Measurements from ENCODE around the gene HNRNPA0.

Gene HNRNPA0

GRCh38 chr5:137716337-137716736 is 37.8 kb downstream of the HNRNPA0 start:
- DNase-seq: no peak

- DNase-seq: no peak
These were observed 38.7 kb downstream of the HNRNPA0 start for GRCh38 chr5:137715456-137715855.

GRCh38 chr5:137714946-137715345 is 39.2 kb downstream of the HNRNPA0 start:
- no peak for DNase-seq

- no peak for DNase-seq
These were observed 39.7 kb downstream of the HNRNPA0 start for GRCh38 chr5:137714494-137714893.

GRCh38 chr5:137712139-137712667 is 42.0 kb downstream of the HNRNPA0 start:
- DNase-seq: no peak

GRCh38 chr5:137710086-137710485 is 44.1 kb downstream of the HNRNPA0 start:
- no peak for DNase-seq

- DNase-seq: no peak
These were observed 45.2 kb downstream of the HNRNPA0 start for GRCh38 chr5:137708796-137709559.

- no peak for DNase-seq
These were observed 46.1 kb downstream of the HNRNPA0 start for GRCh38 chr5:137708062-137708461.

- no peak for DNase-seq
These were observed 47.3 kb downstream of the HNRNPA0 start for GRCh38 chr5:137706841-137707240.

GRCh38 chr5:137705106-137705505 is 49.1 kb downstream of the HNRNPA0 start:
- no peak for DNase-seq

GRCh38 chr5:137703565-137703964 is 50.6 kb downstream of the HNRNPA0 start:
- DNase-seq: no peak

GRCh38 chr5:137700282-137700680 is 53.9 kb downstream of the HNRNPA0 start:
- DNase-seq: no peak

GRCh38 chr5:137699336-137700281 is 54.6 kb downstream of the HNRNPA0 start:
- DNase-seq: no peak

- DNase-seq: no peak
These were observed 57.7 kb downstream of the HNRNPA0 start for GRCh38 chr5:137696481-137696880.

GRCh38 chr5:137695651-137696428 is 58.3 kb downstream of the HNRNPA0 start:
- no peak for DNase-seq
